Mucosa of gallbladder (tissue), 1 donor: ENCODE measurements around the gene WDR55. TPM values are rescaled to one million over a fixed set of nuclear protein-coding genes. Genes with fewer than 3 reads are reported as not detected.
"Not testable (repeated sequence)": the region's sequence is repeated elsewhere in the genome, so short reads cannot be mapped to it uniquely, and the experiment has no call there.

Source experiments
- DNase-seq: peaks from one replicate; pipeline ENCODE4 v3.0.0-alpha.2; 2020; ENCODE audit warnings: low spot score
- total RNA-seq: library from RNA; stranded (reverse); gene quantifications from one replicate; pipeline ENCODE4 v1.2.1, GENCODE V29; 2021
- donor health status: DM: no; HTN: no; CAD: no.

WDR55 gene
- total RNA-seq, 1 donor from 2014 or later: 22.1 TPM

DNA sequence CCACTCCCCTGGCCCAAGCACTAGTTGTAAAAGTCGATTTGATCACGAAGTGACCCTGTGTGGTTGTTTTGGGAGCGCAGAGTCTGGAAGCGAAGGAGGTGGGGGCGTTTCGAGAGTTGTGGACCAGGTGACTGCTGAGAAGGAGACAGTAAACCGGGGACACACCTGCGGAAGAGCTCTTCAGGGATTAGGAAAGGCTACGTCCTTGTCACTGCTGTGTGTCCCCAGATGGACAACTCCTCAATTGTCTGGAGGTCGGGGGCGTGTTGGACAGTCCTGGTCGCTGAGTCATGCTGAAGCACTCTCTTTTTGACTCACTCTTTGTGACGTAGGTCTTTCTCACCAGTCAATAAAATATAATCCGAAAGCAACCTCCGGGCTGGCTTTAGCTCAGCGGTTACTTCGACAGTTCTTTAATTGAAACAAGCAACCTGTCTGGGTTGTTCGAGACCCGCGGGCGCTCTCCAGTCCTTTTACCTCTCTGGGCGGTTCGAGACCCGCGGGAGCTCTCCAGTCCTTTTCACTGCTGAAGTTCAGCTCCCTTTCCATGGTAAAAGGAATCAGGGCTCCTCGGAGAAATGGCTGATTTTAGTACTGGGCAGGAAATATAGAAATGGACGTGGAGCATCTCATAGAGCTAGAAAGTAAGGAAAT is 46.3 kb downstream of the WDR55 start:
- DNase-seq: peak; percentile 94

DNA sequence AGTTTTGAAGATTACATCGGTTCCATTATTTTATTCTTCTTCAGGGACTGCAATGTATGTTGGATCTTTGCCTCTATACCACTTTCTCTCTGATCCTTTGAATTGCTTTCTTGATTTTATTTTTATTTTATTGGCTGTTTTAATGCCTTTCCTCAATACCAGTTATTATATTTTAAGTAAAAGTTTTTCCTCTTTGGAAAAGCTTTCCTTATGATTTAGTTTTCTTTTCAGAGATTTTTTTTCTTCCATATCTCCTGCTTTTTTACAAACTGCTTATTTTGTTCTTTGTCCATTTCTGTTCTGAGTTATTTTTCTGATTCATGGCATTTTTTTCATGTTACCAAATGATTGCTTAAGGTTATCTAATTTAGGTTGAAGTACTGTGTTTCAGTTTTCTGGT is 47.1 kb downstream of the WDR55 start:
- DNase-seq: no peak

DNA sequence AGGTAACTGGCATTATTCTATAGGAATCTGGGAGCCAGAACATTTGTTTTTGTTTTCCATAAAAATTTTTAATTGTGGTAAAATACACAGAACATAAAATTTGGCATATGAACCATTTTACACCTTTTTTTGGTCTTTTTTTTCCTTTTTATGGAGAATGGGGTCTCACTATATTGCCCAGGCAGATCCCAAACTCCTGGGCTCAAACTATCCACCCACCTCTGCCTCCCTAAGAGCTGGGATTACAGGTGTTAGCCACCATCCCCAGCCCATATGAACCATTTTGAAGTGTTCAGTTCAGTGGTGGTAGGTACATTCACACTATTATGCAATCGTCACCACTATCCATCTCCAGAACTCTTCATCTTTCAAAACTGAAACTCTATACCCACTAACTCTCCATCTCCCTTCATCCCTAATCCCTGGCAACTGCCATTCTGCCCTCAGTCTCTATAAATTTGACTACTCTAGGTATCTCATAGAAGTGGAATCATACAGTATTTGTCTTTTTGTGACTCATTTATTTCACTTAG is 48.9 kb downstream of the WDR55 start:
- no peak for DNase-seq

DNA sequence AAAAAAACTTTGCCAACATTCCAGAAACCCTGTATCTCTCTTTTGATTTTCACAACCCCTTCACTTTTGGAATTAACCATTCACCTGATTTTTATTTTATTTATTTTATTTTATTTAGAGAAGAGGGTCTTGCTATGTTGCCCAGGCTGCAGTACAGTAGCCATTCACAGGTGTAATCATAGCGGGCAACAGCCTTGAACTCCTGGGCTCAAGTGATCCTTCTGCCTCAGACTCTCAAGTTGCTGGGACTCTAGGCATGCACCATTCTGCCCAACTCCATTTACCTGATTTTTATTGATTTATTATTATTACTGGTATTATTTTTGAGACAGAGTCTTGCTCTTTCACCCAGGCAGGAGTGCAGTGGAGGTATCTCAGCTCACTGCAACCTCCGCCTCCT is 51.5 kb downstream of the WDR55 start:
- DNase-seq: not testable (repeated sequence)

DNA sequence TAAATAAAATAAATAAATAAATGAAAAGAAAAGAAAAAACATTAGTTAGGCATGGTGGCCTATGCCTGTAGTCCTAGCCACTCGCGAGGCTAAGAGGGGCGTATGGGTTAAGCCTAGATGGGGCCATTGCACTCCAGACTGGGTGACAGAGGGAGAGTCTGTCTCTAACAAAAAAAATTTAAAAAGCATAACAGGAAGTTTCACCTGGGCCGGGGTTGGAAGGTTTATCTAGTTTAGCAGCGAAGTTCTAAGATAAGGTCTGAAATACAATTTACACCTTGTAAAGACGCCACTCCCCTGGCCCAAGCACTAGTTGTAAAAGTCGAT is 53.5 kb downstream of the WDR55 start:
- DNase-seq: no peak

DNA sequence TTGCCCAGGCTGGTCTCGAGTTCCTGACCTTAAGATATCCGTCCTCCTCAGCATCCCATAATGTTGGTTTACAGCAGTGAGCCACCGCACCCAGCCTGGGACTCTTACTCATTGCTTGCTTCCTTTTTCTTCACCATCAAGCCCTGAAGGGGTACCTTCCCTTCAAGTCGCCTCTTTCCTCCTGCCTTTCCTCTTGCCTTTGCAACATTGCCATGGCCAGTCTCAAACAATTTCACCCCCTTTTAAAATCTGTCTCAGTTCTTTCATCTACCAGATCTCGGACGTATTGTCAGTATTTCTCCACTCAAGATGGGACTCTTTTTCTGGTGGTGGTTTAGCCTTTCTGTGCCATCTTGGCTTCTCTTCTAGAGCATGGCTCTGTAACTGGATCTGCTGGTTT is 56.0 kb downstream of the WDR55 start:
- not testable (repeated sequence) for DNase-seq

DNA sequence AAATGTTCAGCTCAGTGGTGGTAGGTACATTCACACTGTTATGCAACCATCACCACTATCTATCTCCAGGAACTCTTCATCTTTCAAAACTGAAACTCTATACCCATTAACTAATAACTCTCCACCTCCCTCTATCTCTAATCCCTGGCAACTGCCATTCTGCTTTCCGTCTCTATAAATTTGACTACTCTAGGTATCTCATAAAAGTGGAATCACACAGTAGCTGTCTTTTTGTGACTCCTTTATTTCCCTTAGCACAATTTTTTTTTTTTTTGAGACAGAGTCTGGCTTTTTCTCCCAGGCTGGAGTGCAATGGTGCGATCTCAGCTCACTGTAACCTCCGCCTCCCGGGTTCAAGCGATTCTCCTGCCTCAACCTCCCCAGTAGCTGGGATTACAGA is 56.7 kb downstream of the WDR55 start:
- DNase-seq: not testable (repeated sequence)

Other genes starting within 250 kb of the WDR55 start
- gene EIF4EBP3, start 117.2 kb upstream of the WDR55 start, total RNA-seq: 14.4 TPM
- gene SRA1, start 107.4 kb upstream of the WDR55 start, total RNA-seq: 27.2 TPM
- 46.4 TPM for gene APBB3, start 100.3 kb upstream of the WDR55 start, total RNA-seq
- 73.8 TPM for gene SLC35A4, start 100.1 kb upstream of the WDR55 start, total RNA-seq
- 104 TPM for gene CD14, start 31.7 kb upstream of the WDR55 start, total RNA-seq
- 20.6 TPM for gene TMCO6, start 25.5 kb upstream of the WDR55 start, total RNA-seq
- 73.0 TPM for gene NDUFA2, start 17.3 kb upstream of the WDR55 start, total RNA-seq
- 72.1 TPM for gene IK, start 17.1 kb upstream of the WDR55 start, total RNA-seq
- gene DND1, start 8.7 kb downstream of the WDR55 start, total RNA-seq: 2.5 TPM
- 45.5 TPM for gene HARS1, start 26.5 kb downstream of the WDR55 start, total RNA-seq
- gene HARS2, start 26.6 kb downstream of the WDR55 start, total RNA-seq: 30.5 TPM
- gene ZMAT2, start 35.5 kb downstream of the WDR55 start, total RNA-seq: 50.9 TPM
- 0.06 TPM for gene PCDHA1, start 121.2 kb downstream of the WDR55 start, total RNA-seq
- 0.20 TPM for gene PCDHA2, start 129.9 kb downstream of the WDR55 start, total RNA-seq
- gene PCDHA3, start 136.2 kb downstream of the WDR55 start, total RNA-seq: 1.9 TPM
- gene PCDHA4, start 142.2 kb downstream of the WDR55 start, total RNA-seq: 8.0 TPM
- 1.2 TPM for gene PCDHA5, start 156.7 kb downstream of the WDR55 start, total RNA-seq
- gene PCDHA6, start 163.1 kb downstream of the WDR55 start, total RNA-seq: 2.0 TPM
- 0.89 TPM for gene PCDHA7, start 169.4 kb downstream of the WDR55 start, total RNA-seq
- 0.49 TPM for gene PCDHA8, start 176.3 kb downstream of the WDR55 start, total RNA-seq
- 0.29 TPM for gene PCDHA9, start 183.5 kb downstream of the WDR55 start, total RNA-seq
- 2.9 TPM for gene PCDHA10, start 191.0 kb downstream of the WDR55 start, total RNA-seq
- gene PCDHA11, start 204.1 kb downstream of the WDR55 start, total RNA-seq: 2.9 TPM
- 10.0 TPM for gene PCDHA12, start 210.4 kb downstream of the WDR55 start, total RNA-seq
- 6.7 TPM for gene PCDHA13, start 217.2 kb downstream of the WDR55 start, total RNA-seq